A673 (cell line): ENCODE measurements around the gene ZBTB16. TPM values are rescaled to one million over a fixed set of nuclear protein-coding genes. Genes with fewer than 3 reads are reported as not detected.

Experiments used
- BruUV-seq: library from RNA; stranded (reverse); fragments of 400-500 nt; replicated peaks from 2 replicates; lab custom pipeline; 2021; lab: Mats Ljungman, UMichigan
- CTCF ChIA-PET: fragments of 300-600 bp; sonication (Branson Sonifier 250); formaldehyde crosslinking; loops from one replicate; lab custom pipeline; 2022; ENCODE audit warnings: antibody characterized with exemption; lab: Charles Lee
- POLR2A ChIA-PET: fragments of 300-600 bp; sonication (Branson Sonifier 250); formaldehyde crosslinking; loops from one replicate; lab custom pipeline; 2022; ENCODE audit warnings: antibody characterized with exemption; ENCODE audit not compliant: low non-redundant PET; lab: Charles Lee
- DNase-seq: peaks from one replicate; pipeline ENCODE4 v3.0.0-alpha.2; 2015; ENCODE audit warnings: low spot score
- H3K27ac ChIP-seq: fragments of 200-600 bp; sonication (generic); 2 replicates; pipeline ENCODE4 v1.5.1; 2016; ENCODE audit warnings: mixed run types, low read depth, mild to moderate bottlenecking, mixed read lengths, antibody characterized with exemption, low read length; ENCODE audit not compliant: poor library complexity, severe bottlenecking
- H3K27me3 ChIP-seq: fragments of 200-600 bp; sonication (generic); replicated peaks from 2 replicates; pipeline ENCODE4 v1.6.1; 2017; ENCODE audit warnings: mixed run types, low read depth, mild to moderate bottlenecking, mixed read lengths, antibody characterized with exemption, low read length; ENCODE audit not compliant: insufficient read depth, poor library complexity
- H3K36me3 ChIP-seq: fragments of 200-600 bp; sonication (generic); 2 replicates; pipeline ENCODE4 v1.6.1; 2016; ENCODE audit warnings: mixed run types, mild to moderate bottlenecking, mixed read lengths, antibody characterized with exemption, low read length; ENCODE audit not compliant: insufficient read depth, poor library complexity, severe bottlenecking
- H3K4me1 ChIP-seq: fragments of 200-600 bp; sonication (generic); 2 replicates; pipeline ENCODE4 v1.6.1; 2017; ENCODE audit warnings: mixed run types, mild to moderate bottlenecking, mixed read lengths, antibody characterized with exemption, low read length; ENCODE audit not compliant: insufficient read depth, poor library complexity, severe bottlenecking
- H3K4me3 ChIP-seq: fragments of 200-600 bp; sonication (generic); 2 replicates; pipeline ENCODE4 v1.5.1; 2016; ENCODE audit warnings: low read depth, mixed run types, mild to moderate bottlenecking, mixed read lengths, low read length; ENCODE audit not compliant: poor library complexity, severe bottlenecking
- H3K9me3 ChIP-seq: fragments of 200-600 bp; sonication (generic); 2 replicates; pipeline ENCODE4 v1.6.1; 2016; ENCODE audit warnings: mixed run types, low read depth, mild to moderate bottlenecking, mixed read lengths, antibody characterized with exemption, low read length; ENCODE audit not compliant: poor library complexity, severe bottlenecking
- CTCF ChIP-seq: fragments of 300-800, 200-600 bp; sonication (generic); conservative IDR thresholded peaks from 2 replicates; pipeline ENCODE4 v1.5.1; 2017; ENCODE audit warnings: low read depth, mild to moderate bottlenecking, antibody characterized with exemption, low read length, moderate library complexity, mixed read lengths
- EZH2 ChIP-seq: fragments of 200-600 bp; sonication (generic); IDR thresholded peaks from 2 replicates; pipeline ENCODE4 v1.6.1; 2017; ENCODE audit warnings: borderline replicate concordance, low read depth, mild to moderate bottlenecking, mixed read lengths, antibody characterized with exemption, low read length; ENCODE audit not compliant: poor library complexity, severe bottlenecking
- intact Hi-C: fragments of 100-400 bp; cut with micrococcal nuclease; formaldehyde crosslinking; loops from one replicate; pipeline ENCODE4 v1.10.0; 2022; ENCODE audit not compliant: unreplicated experiment
- total RNA-seq: library from RNA; stranded (reverse); gene quantifications from 2 replicates; pipeline ENCODE4 v1.2.3, GENCODE V29; 2021

The ZBTB16 gene
- total RNA-seq, 1 experiment from 2014 or later: 12.0 TPM

DNA sequence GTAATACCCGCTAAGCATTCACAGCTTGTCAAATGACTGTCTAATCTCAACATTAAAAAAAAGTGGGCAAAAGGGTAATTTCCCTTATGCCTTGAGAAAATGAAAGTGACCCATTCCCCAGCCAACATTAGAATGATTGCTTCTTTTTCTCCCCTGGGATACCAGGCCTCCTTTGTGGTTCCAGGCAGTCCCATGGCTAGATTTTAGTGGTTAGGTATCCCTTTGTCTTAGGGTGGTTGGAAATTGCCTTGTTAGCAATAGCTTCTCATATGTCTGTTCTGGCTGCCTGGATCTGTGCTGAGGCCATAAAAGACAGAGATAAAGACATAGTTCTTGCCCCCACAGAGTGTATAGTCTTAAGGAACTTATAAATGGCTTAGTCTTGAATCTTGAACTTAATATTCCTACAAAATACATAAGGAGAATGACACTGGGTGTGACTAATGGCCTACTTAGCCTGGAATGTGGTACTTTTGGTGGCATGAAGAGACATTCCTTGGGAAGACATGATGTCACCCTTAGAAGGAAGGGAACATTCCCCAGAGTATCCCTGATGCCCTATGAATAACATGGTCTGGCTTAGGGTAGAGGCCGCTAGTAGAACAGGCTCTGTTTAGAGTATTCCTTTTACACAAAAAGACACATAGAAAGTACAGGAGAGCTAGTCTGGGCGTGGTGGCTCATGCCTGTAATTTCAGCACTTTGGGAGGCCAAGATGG lies 90.3 kb downstream of the ZBTB16 start:
- H3K4me1 ChIP-seq: peaks cover 65% of the 10 kb centered on the region
- H3K27me3 ChIP-seq: no peaks in the 10 kb centered on the region
- ChIA-PET POLR2A (no interaction called here), CTCF (no interaction called here)
- intact Hi-C loops: no loop called here
- TF ChIP-seq CTCF: no peak
- TF ChIP-seq EZH2: no peak
- no TSS peak for BruUV-seq
- no peak overlapping the region for H3K4me3 ChIP-seq
- H3K27ac ChIP-seq: peak overlapping the region; percentile 86
- no peaks in the 10 kb centered on the region for H3K36me3 ChIP-seq
- DNase-seq: peak; percentile 89
- H3K9me3 ChIP-seq: no peaks in the 10 kb centered on the region

- Histone ChIP-seq H3K36me3 (no peaks in the 10 kb centered on the region), H3K9me3 (no peaks in the 10 kb centered on the region), H3K4me3 (no peak overlapping the region), H3K4me1 (peaks cover 60% of the 10 kb centered on the region), H3K27ac (peak overlapping the region; percentile 86), H3K27me3 (no peaks in the 10 kb centered on the region)
- DNase-seq: no peak
- ChIA-PET CTCF (no interaction called here), POLR2A (no interaction called here)
- no TSS peak for BruUV-seq
- no peak for TF ChIP-seq CTCF
- TF ChIP-seq EZH2: no peak
- intact Hi-C loops: no loop called here
These were observed 91.2 kb downstream of the ZBTB16 start for GRCh38 chr11:114150671-114151070.

DNA sequence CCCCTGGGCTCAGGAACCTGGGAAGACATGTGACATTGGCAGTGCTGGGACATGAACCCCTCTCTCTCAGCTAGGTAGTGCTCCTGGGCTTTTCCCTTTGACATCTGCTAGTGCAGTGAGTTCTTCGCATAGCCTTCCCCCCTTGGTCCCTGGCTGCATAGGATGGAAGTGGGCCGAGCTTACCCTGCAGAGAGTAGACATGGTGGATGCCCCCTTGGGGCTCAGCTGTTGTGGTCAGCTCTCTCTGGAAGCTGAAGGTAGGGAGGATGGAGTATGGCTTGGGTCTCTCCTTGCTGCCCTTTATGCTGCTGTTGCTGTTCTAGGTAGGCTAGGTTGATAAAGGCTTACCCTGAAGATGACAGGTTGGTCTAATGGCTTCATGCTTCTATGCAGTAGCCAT lies 92.1 kb downstream of the ZBTB16 start:
- CTCF ChIA-PET: no interaction called here
- Histone ChIP-seq H3K36me3 (no peaks in the 10 kb centered on the region), H3K4me3 (no peak overlapping the region), H3K9me3 (no peaks in the 10 kb centered on the region), H3K27ac (no peak overlapping the region), H3K4me1 (peaks cover 50% of the 10 kb centered on the region), H3K27me3 (no peaks in the 10 kb centered on the region)
- TF ChIP-seq CTCF (no peak), EZH2 (no peak)
- BruUV-seq: no TSS peak
- POLR2A ChIA-PET: no interaction called here
- DNase-seq: no peak
- intact Hi-C loops: no loop called here
